HG03439 (cell line): ENCODE measurements around the gene MDM4.

ENCODE experiments used
- ATAC-seq: cut with Tn5 transposase; IDR thresholded peaks from one replicate; pipeline ENCODE4 v1.9.1; 2021; ENCODE audit warnings: mild to moderate bottlenecking, moderate library complexity; ENCODE audit not compliant: unreplicated experiment

Gene MDM4

GRCh38 chr1:204576422-204576821 lies 60.2 kb downstream of the MDM4 start:
- ATAC-seq, result no peak

GRCh38 chr1:204577794-204578478 lies 61.7 kb downstream of the MDM4 start:
- ATAC-seq, result no peak

- peak; percentile 57 for ATAC-seq
Observed at GRCh38 chr1:204578867-204579664, 62.9 kb downstream of the MDM4 start.

- no peak for ATAC-seq
Observed at GRCh38 chr1:204579681-204580080, 63.5 kb downstream of the MDM4 start.

- no peak for ATAC-seq
Observed at GRCh38 chr1:204580862-204581261, 64.7 kb downstream of the MDM4 start.

- no peak for ATAC-seq
Observed at GRCh38 chr1:204581759-204582158, 65.6 kb downstream of the MDM4 start.

GRCh38 chr1:204583909-204584632 lies 67.9 kb downstream of the MDM4 start:
- ATAC-seq, result no peak

- ATAC-seq, result no peak
Observed at GRCh38 chr1:204584699-204585372, 68.6 kb downstream of the MDM4 start.

- no peak for ATAC-seq
Observed at GRCh38 chr1:204587621-204588020, 71.4 kb downstream of the MDM4 start.

- no peak for ATAC-seq
Observed at GRCh38 chr1:204588826-204589225, 72.6 kb downstream of the MDM4 start.

GRCh38 chr1:204589409-204590038 lies 73.3 kb downstream of the MDM4 start:
- ATAC-seq, result no peak

GRCh38 chr1:204591473-204592090 lies 75.4 kb downstream of the MDM4 start:
- no peak for ATAC-seq

- ATAC-seq, result no peak
Observed at GRCh38 chr1:204592246-204592948, 76.2 kb downstream of the MDM4 start.

- ATAC-seq, result no peak
Observed at GRCh38 chr1:204598319-204598969, 82.2 kb downstream of the MDM4 start.

- no peak for ATAC-seq
Observed at GRCh38 chr1:204599098-204599497, 82.9 kb downstream of the MDM4 start.

GRCh38 chr1:204599596-204599995 lies 83.4 kb downstream of the MDM4 start:
- no peak for ATAC-seq

GRCh38 chr1:204600203-204600602 lies 84.0 kb downstream of the MDM4 start:
- ATAC-seq, result no peak

GRCh38 chr1:204600968-204601367 lies 84.8 kb downstream of the MDM4 start:
- ATAC-seq, result no peak

- ATAC-seq, result no peak
Observed at GRCh38 chr1:204602111-204602579, 85.9 kb downstream of the MDM4 start.
